Peyer's patch (tissue), 4 donors: ENCODE results near the gene CEMIP2.

ENCODE experiments used
- CTCF ChIP-seq, 6 experiments: fragments of 450-650 bp in 4 of 6; fragments of 200-600 bp in 2 of 6; sonication (generic) in 1 of 6; IDR thresholded peaks; one replicate each; pipeline ENCODE4 v1.5.1; 2017 to 2019; ENCODE audit warnings: antibody characterized with exemption in 6 of 6, mild to moderate bottlenecking in 3 of 6, moderate library complexity in 1 of 6
- POLR2A ChIP-seq, 2 donors: fragments of 450-650 bp; IDR thresholded peaks; one replicate each; pipeline ENCODE4 v1.5.1; 2017; ENCODE audit warnings: antibody characterized with exemption in 2 of 2, mild to moderate bottlenecking in 2 of 2, moderate library complexity in 2 of 2

GRCh38 chr9:71644819-71645362, 123.4 kb downstream of the CEMIP2 start:
- TF ChIP-seq POLR2A (IDR thresholded peaks at IDR 0.05) (no peak), CTCF (IDR thresholded peaks at IDR 0.05) (no peak)
